GM19372 (cell line): Measurements from ENCODE around the gene TUBGCP3.
"Not testable (repeated sequence)": the region's sequence is repeated elsewhere in the genome, so short reads cannot be mapped to it uniquely, and the experiment has no call there.

ENCODE experiments used
- ATAC-seq: cut with Tn5 transposase; IDR thresholded peaks from one replicate; pipeline ENCODE4 v1.9.1; 2021; ENCODE audit warnings: mild to moderate bottlenecking, low read depth, moderate library complexity; ENCODE audit not compliant: unreplicated experiment

TUBGCP3 gene

DNA sequence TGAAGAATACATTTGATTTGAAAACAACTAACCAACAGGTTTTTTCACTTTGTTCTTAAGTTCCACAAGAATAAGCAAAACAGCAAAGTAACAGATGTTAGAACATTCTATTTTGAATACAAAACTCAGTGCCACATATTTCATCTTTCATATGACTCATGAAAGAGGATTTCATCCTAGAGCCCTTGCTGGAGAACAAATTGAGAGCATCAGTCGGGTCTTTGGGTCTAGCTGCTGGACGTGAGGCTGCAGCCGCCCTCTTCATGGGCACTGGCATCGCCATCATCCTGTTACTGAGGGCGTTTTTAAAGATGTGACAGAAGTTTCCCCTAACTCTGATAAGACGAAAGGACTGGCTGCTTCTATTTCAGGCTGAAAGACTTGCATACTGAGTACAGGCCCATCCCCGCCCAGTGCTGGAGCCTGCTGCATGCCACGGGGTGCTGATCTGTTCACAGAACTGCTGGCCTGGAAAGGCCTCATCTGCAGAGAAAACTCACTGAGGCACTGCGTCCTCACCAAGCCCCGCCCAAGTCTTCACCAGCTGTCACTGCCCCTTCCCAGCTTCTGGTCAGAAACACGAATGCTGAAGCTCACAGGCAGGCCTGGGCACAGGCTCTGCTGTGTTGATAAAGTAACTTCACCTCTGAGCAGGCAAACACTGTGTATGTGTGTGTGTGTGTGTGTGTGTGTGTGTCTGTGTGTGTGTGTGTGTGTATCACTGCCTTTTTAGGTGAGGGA is 101.4 kb downstream of the TUBGCP3 start:
- no peak for ATAC-seq

- ATAC-seq, result not testable (repeated sequence)
Observed at GRCh38 chr13:112485814-112486213, 102.1 kb downstream of the TUBGCP3 start.

GRCh38 chr13:112483299-112483698 is 104.7 kb downstream of the TUBGCP3 start:
- no peak for ATAC-seq

DNA sequence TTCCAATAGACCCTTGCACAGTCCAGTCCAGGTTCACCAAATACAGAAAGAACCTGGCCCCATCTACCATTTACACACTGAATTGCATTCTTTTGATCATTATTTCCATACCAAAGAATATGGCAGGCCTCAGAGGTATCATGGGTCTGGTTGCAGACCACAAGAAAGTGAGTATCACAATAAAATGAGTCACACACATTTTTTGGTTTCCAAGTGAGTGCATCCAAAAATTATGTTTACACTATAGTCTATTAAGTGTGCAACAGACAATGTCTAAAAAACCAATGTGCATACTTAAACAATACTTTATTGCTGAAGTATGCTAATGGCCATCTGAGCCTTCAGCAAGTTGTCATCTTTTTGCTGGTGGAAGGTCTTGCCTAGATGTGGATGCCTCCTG is 106.5 kb downstream of the TUBGCP3 start:
- no peak for ATAC-seq

DNA sequence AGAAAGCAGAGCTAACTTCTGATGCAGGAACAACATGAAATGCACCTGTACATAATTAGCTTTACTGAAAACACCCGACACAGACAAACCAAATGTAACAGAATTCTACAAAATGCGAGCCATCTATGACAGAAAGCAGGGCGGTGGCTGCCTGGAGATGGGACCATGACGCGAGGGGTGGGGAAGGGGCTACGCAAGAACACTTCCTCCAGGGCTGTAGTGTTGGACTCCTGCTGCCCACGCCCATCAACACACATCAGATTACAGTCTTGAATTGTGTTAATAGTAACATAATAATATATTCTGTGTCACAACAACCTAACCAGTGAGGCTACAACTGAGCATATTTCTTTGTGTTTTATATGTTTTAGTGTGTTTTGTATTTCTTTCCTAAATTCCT is 108.6 kb downstream of the TUBGCP3 start:
- no peak for ATAC-seq

DNA sequence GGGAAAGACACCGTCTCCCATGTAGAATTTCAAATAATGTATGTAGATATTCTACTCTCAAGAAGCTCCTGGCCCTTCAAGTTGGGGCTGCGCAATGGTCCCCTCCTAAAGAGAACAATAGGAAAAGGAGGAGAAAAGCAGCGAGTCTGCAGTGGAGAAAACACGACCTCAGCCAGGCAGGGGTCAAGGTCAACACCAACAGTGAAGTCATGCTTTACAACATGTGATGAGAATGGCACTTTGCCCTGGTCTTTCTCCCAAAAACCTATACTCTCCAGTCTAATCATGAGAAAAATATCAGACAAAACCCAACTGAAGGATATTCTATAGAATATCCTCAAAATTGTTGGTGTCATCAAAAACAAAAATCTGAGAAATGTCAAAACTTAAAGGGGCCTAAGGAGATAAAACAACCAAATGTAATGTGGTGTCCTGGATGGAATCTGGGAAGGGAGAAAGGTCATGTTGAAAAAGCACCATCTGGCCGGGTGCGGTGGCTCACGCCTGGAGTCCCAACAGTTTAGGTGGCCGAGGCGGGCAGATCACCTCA is 110.8 kb downstream of the TUBGCP3 start:
- no peak for ATAC-seq

- ATAC-seq, result no peak
Observed at GRCh38 chr13:112475889-112476288, 112.1 kb downstream of the TUBGCP3 start.

GRCh38 chr13:112474869-112475268 is 113.1 kb downstream of the TUBGCP3 start:
- no peak for ATAC-seq

- no peak for ATAC-seq
Observed at GRCh38 chr13:112473818-112474217, 114.1 kb downstream of the TUBGCP3 start.

DNA sequence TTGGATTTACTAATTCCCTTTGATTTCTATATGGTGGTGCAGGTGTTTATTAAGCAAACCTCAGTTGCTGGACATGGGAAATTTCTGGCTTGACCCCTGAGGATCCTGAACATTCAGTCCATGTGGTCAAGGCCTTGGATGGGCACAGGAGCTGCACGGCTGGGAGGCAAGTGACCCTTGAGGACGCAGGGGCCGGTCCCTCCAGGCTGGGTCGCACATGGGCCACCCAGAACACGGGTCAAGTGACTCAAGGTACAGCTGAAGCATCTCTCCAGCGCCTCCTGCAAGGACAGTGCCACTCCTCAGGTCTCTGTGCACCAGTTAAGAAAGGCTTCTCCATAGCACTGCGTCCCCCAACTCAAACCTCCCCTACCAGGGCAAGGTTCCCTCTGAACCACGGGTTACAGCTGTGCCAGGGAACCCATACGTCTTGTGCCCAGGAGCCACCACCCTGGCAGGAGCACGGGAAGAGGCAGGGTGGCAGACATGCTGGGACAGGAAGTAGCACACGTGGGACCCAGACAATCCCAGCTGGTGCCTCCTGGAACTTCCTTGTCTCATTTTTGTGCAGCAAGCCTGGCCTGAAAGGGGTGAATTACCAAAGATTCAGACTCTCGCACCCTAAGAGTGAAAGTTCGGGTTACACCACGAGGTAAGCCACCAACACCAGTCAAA is 118.7 kb downstream of the TUBGCP3 start:
- ATAC-seq, result no peak

GRCh38 chr13:112468069-112468468 is 119.9 kb downstream of the TUBGCP3 start:
- ATAC-seq, result no peak

- ATAC-seq, result no peak
Observed at GRCh38 chr13:112467236-112467635, 120.7 kb downstream of the TUBGCP3 start.

- ATAC-seq, result no peak
Observed at GRCh38 chr13:112466132-112467058, 121.6 kb downstream of the TUBGCP3 start.

DNA sequence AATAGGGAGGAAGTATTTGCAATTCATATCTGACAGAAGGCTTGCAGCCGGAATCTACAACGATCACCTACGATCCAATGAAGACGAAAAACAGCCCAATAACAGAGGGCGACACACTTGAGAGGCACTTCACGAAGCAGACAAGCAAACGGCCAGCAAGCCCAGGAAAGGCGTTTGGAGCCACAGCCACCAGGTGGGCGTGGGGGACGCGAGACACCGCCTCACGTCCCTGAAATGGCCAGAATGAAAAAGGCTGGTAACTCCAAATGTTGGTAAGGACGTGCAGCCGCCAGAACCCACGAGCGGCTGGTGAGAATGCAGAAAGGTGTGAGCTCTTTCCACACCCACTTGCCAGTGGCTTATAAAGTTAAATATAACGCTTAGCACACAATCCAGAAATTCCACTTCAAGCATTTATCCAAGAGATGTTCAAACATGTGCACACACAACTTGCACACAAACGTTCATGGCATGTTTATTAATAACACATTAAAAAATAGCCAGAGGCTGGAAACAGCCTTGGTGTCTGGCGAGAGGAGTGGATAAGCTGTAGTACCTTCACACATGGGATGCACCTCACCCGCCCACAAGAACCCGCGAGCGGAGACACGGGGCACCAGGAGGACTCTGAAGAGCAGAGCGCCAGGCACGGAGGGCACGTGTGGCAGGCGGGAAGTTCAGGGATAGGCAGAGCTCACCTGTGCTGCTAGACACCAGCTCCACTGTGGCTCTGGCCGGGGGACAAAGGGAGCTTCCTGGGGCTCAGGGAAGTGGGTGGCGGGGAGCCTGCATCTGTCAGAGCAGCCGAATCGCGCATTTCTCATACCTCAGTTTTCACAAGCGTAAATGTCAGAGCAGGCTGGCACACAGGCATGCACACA is 122.5 kb downstream of the TUBGCP3 start:
- ATAC-seq, result no peak

- no peak for ATAC-seq
Observed at GRCh38 chr13:112464720-112465119, 123.2 kb downstream of the TUBGCP3 start.

DNA sequence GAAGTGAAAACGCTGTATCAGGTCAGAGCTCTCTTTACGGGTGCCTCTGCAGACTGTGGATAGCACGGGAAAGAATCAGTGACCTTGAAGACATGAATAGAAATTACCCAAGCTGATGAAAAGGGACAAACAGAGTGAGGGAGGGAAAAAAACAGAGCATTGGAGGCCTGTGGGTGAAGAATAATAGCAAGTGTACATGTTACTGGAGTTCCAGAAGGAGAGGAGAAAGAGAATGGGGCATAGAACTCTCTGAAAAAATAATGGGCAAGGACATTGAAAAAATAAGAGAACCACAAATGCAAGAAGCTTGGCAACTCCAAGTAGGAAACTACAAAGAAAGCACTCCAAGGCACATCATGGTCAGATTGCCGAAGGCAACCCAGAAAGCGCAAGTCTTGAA is 125.5 kb downstream of the TUBGCP3 start:
- ATAC-seq, result no peak

GRCh38 chr13:112457485-112457884 is 130.5 kb downstream of the TUBGCP3 start:
- no peak for ATAC-seq

- no peak for ATAC-seq
Observed at GRCh38 chr13:112457081-112457480, 130.9 kb downstream of the TUBGCP3 start.

DNA sequence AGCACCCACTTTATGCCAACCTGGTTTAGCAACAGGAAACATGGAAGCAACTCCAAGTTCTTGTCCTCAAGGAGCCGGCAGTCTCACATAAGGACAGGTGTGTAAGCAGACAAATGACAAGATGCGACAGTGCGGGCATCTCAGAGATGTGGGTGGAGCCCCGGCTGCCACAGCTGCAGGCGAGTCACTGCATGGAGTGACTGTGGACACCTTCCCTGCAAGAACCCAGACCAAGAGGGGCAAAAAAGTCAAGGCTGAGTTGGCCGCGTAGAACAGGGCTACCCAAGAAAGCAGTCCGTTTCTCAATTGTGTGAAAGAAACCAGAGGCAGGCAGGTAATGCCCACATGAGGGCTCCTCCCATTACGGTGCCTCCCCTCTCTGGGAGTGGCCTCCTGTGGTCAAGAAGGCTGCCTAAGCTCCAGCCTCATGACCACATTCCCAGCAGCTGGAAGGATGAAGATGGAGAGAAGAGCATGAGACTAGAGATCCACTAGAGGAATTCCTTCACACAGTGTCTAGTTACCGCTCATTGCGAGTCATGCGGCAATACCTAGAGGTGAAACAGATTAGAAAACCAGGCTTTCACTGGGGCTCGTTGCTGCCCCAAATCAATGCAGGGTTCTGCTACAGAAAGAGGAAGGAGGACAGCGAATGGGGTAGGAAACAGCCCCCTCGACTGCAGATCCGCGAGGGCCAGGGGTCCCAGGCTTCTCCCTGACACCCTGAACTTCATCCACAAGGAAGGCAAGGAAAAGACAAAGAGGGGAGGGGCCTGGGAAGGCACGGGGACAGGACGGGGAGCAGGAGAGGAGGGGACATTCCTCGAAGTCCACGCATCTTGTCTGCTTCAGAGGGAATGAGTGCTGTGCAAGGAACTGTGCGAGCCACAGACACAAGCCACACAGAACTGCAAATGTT is 131.6 kb downstream of the TUBGCP3 start:
- ATAC-seq, result no peak
